Naive thymus-derived CD4-positive, alpha-beta T cell (primary cell): ENCODE results near the gene DAB2IP. TPM values are rescaled to one million over a fixed set of nuclear protein-coding genes. Genes with fewer than 3 reads are reported as not detected.

Experiments
- ATAC-seq: fragments of 150-1000 bp; cut with Tn5 transposase; 2 replicates; pipeline ENCODE4 v1.10.0; 2021; ENCODE audit warnings: mild to moderate bottlenecking, moderate library complexity
- CTCF ChIA-PET: fragments of 350-600 bp; sonication (Branson Sonifier 250); formaldehyde crosslinking; loops from one replicate; lab custom pipeline; 2021; ENCODE audit warnings: antibody characterized with exemption; lab: Charles Lee
- POLR2A ChIA-PET: fragments of 350-600 bp; sonication (Branson Sonifier 250); formaldehyde crosslinking; loops from one replicate; lab custom pipeline; 2021; ENCODE audit warnings: antibody characterized with exemption, inconsistent platforms; lab: Charles Lee
- DNase-seq, 9 donors: peaks; one replicate each; pipeline versions ENCODE4 v3.0.0 to v3.0.0-alpha.2; 2020 to 2022; ENCODE audit warnings: mixed read lengths in 1 of 9
- H3K27ac ChIP-seq: one replicate; pipeline ENCODE4 v1.7.0; 2013; ENCODE audit warnings: mild to moderate bottlenecking, low read depth, low read length, moderate library complexity
- H3K27me3 ChIP-seq, 2 donors: one replicate each; pipeline ENCODE4 v1.7.0; 2013; ENCODE audit warnings: low read length in 2 of 2, mild to moderate bottlenecking in 2 of 2, moderate library complexity in 2 of 2; ENCODE audit not compliant: control insufficient read depth in 2 of 2, insufficient read depth in 2 of 2
- H3K36me3 ChIP-seq, 3 experiments: 1 replicate in 2 of 3; 2 replicates in 1 of 3; pipeline ENCODE4 v1.7.0; 2013; ENCODE audit warnings: low read length in 3 of 3, mild to moderate bottlenecking in 3 of 3, moderate library complexity in 1 of 3; ENCODE audit not compliant: insufficient read depth in 3 of 3, control insufficient read depth in 2 of 3
- H3K4me1 ChIP-seq, 2 donors: one replicate each; pipeline ENCODE4 v1.7.0; 2013; ENCODE audit warnings: low read length in 2 of 2, mild to moderate bottlenecking in 2 of 2, moderate library complexity in 1 of 2; ENCODE audit not compliant: control insufficient read depth in 2 of 2, insufficient read depth in 2 of 2
- H3K4me3 ChIP-seq: 2 replicates; pipeline ENCODE4 v1.7.0; 2013; ENCODE audit warnings: mild to moderate bottlenecking, low read length
- H3K9me3 ChIP-seq, 3 experiments: 1 replicate in 2 of 3; 2 replicates in 1 of 3; pipeline ENCODE4 v1.7.0; 2013; ENCODE audit warnings: low read length in 3 of 3; ENCODE audit not compliant: control insufficient read depth in 2 of 3
- H3K27ac Mint-ChIP-seq, 9 donors: one replicate each; pipeline ENCODE4 v1.8.0; 2020 to 2022; ENCODE audit warnings: mixed read lengths in 9 of 9, mild to moderate bottlenecking in 8 of 9, moderate library complexity in 5 of 9, inconsistent platforms in 2 of 9
- H3K27me3 Mint-ChIP-seq, 5 donors: one replicate each; pipeline ENCODE4 v1.8.0; 2021 to 2022; ENCODE audit warnings: mixed read lengths in 5 of 5, mild to moderate bottlenecking in 1 of 5
- H3K36me3 Mint-ChIP-seq, 5 donors: one replicate each; pipeline ENCODE4 v1.8.0; 2020 to 2022; ENCODE audit warnings: mixed read lengths in 5 of 5, mild to moderate bottlenecking in 3 of 5, inconsistent platforms in 1 of 5
- H3K4me1 Mint-ChIP-seq, 7 donors: one replicate each; pipeline ENCODE4 v1.8.0; 2020 to 2022; ENCODE audit warnings: mixed read lengths in 7 of 7, mild to moderate bottlenecking in 3 of 7, inconsistent platforms in 1 of 7
- H3K4me3 Mint-ChIP-seq, 10 donors: one replicate each; pipeline ENCODE4 v1.8.0; 2020 to 2022; ENCODE audit warnings: mild to moderate bottlenecking in 10 of 10, mixed read lengths in 10 of 10, moderate library complexity in 6 of 10, inconsistent platforms in 2 of 10
- H3K9me3 Mint-ChIP-seq, 11 donors: one replicate each; pipeline ENCODE4 v1.8.0; 2020 to 2022; ENCODE audit warnings: mixed read lengths in 11 of 11, mild to moderate bottlenecking in 4 of 11, inconsistent platforms in 1 of 11, moderate library complexity in 1 of 11
- intact Hi-C, 2 donors: fragments of 100-400 bp; cut with micrococcal nuclease; formaldehyde crosslinking; loops; one replicate each; pipeline ENCODE4 v1.15.1; 2023
- polyA plus RNA-seq, 2 donors: library from polyadenylated mRNA; unstranded; fragments of 300-500 nt; fragmentation: Illumina TruSeq; gene quantifications; one replicate each; pipeline ENCODE4 v1.2.3, GENCODE V29; 2021
- total RNA-seq, 6 experiments: library from RNA in 5 of 6; stranded (reverse) in 5 of 6; gene quantifications; 1 replicate in 5 of 6; 2 replicates in 1 of 6; pipeline ENCODE4 v1.2.3 and lab custom pipeline; 2021 to 2026

DAB2IP gene
- total and polyA plus RNA-seq, 7 experiments from 2014 or later = 0.15 TPM; not detected in 6

GRCh38 chr9:121817476-121817875 lies 166.0 kb downstream of the DAB2IP start:
- Mint-ChIP-seq H3K36me3 (no peaks in the 10 kb centered on the region), H3K27ac (no peak overlapping the region), H3K9me3 (no peaks in the 10 kb centered on the region), H3K4me1 (no peaks in the 10 kb centered on the region), H3K4me3 (no peak overlapping the region), H3K27me3 (no peaks in the 10 kb centered on the region)
- DNase-seq = no peak
- ATAC-seq = no peak
- no peak overlapping the region for H3K27ac ChIP-seq
- ChIA-PET POLR2A (no interaction called here), CTCF (no interaction called here)
- H3K4me1 ChIP-seq = no peaks in the 10 kb centered on the region
- no peaks in the 10 kb centered on the region for H3K36me3 ChIP-seq
- intact Hi-C loops = no loop called here
- no peak overlapping the region for H3K4me3 ChIP-seq
- no peaks in the 10 kb centered on the region for H3K9me3 ChIP-seq
- H3K27me3 ChIP-seq = no peaks in the 10 kb centered on the region

- ChIA-PET CTCF (no interaction called here), POLR2A (no interaction called here)
- H3K36me3 ChIP-seq = no peaks in the 10 kb centered on the region
- intact Hi-C loops = no loop called here
- H3K4me3 Mint-ChIP-seq = no peak overlapping the region
- no peak overlapping the region for H3K27ac Mint-ChIP-seq
- H3K36me3 Mint-ChIP-seq = no peaks in the 10 kb centered on the region
- H3K9me3 ChIP-seq = no peaks in the 10 kb centered on the region
- H3K27me3 ChIP-seq = no peaks in the 10 kb centered on the region
- no peaks in the 10 kb centered on the region for H3K4me1 ChIP-seq
- DNase-seq (no peak), ATAC-seq (no peak)
- H3K4me3 ChIP-seq = no peak overlapping the region
- H3K9me3 Mint-ChIP-seq = no peaks in the 10 kb centered on the region
- no peaks in the 10 kb centered on the region for H3K4me1 Mint-ChIP-seq
- no peak overlapping the region for H3K27ac ChIP-seq
- H3K27me3 Mint-ChIP-seq = no peaks in the 10 kb centered on the region
Measured at GRCh38 chr9:121818016-121818661, 166.7 kb downstream of the DAB2IP start.

GRCh38 chr9:121818841-121819427 lies 167.5 kb downstream of the DAB2IP start:
- ATAC-seq (no peak), DNase-seq (no peak)
- CTCF ChIA-PET = no interaction called here
- Mint-ChIP-seq H3K4me3 (no peak overlapping the region), H3K27ac (no peak overlapping the region), H3K36me3 (no peaks in the 10 kb centered on the region), H3K9me3 (no peaks in the 10 kb centered on the region), H3K4me1 (no peaks in the 10 kb centered on the region), H3K27me3 (no peaks in the 10 kb centered on the region)
- Histone ChIP-seq H3K4me1 (no peaks in the 10 kb centered on the region), H3K9me3 (no peaks in the 10 kb centered on the region), H3K4me3 (no peak overlapping the region), H3K36me3 (no peaks in the 10 kb centered on the region), H3K27me3 (no peaks in the 10 kb centered on the region), H3K27ac (no peak overlapping the region)
- intact Hi-C loops = no loop called here
- POLR2A ChIA-PET = no interaction called here

- intact Hi-C loops = no loop called here
- no peak for ATAC-seq
- CTCF ChIA-PET = no interaction called here
- no peak for DNase-seq
- H3K4me3 Mint-ChIP-seq = no peak overlapping the region
- Histone ChIP-seq H3K4me3 (no peak overlapping the region), H3K27ac (no peak overlapping the region), H3K27me3 (no peaks in the 10 kb centered on the region), H3K4me1 (no peaks in the 10 kb centered on the region), H3K9me3 (no peaks in the 10 kb centered on the region), H3K36me3 (no peaks in the 10 kb centered on the region)
- H3K9me3 Mint-ChIP-seq = no peaks in the 10 kb centered on the region
- no peaks in the 10 kb centered on the region for H3K4me1 Mint-ChIP-seq
- H3K27me3 Mint-ChIP-seq = no peaks in the 10 kb centered on the region
- no peak overlapping the region for H3K27ac Mint-ChIP-seq
- POLR2A ChIA-PET = no interaction called here
- H3K36me3 Mint-ChIP-seq = no peaks in the 10 kb centered on the region
Measured at GRCh38 chr9:121819428-121820231, 168.2 kb downstream of the DAB2IP start.

- no peaks in the 10 kb centered on the region for H3K9me3 Mint-ChIP-seq
- H3K36me3 Mint-ChIP-seq = no peaks in the 10 kb centered on the region
- H3K4me1 ChIP-seq = no peaks in the 10 kb centered on the region
- DNase-seq (no peak), ATAC-seq (no peak)
- H3K4me1 Mint-ChIP-seq = no peaks in the 10 kb centered on the region
- H3K27me3 Mint-ChIP-seq = no peaks in the 10 kb centered on the region
- no peaks in the 10 kb centered on the region for H3K9me3 ChIP-seq
- POLR2A ChIA-PET = no interaction called here
- H3K36me3 ChIP-seq = no peaks in the 10 kb centered on the region
- no peaks in the 10 kb centered on the region for H3K27me3 ChIP-seq
- intact Hi-C loops = no loop called here
- no peak overlapping the region for H3K27ac ChIP-seq
- no peak overlapping the region for H3K4me3 ChIP-seq
- CTCF ChIA-PET = no interaction called here
- H3K27ac Mint-ChIP-seq = peak overlapping the region in 1 of 9 donors; percentile 36
- H3K4me3 Mint-ChIP-seq = no peak overlapping the region
Measured at GRCh38 chr9:121820286-121821005, 169.0 kb downstream of the DAB2IP start.

GRCh38 chr9:121821326-121821725 lies 169.9 kb downstream of the DAB2IP start:
- no peaks in the 10 kb centered on the region for H3K27me3 ChIP-seq
- intact Hi-C loops = no loop called here
- no peak for DNase-seq
- ChIA-PET CTCF (no interaction called here), POLR2A (no interaction called here)
- no peaks in the 10 kb centered on the region for H3K4me1 ChIP-seq
- Mint-ChIP-seq H3K4me3 (no peak overlapping the region), H3K9me3 (no peaks in the 10 kb centered on the region), H3K27me3 (no peaks in the 10 kb centered on the region), H3K27ac (no peak overlapping the region), H3K4me1 (no peaks in the 10 kb centered on the region), H3K36me3 (no peaks in the 10 kb centered on the region)
- H3K9me3 ChIP-seq = no peaks in the 10 kb centered on the region
- H3K36me3 ChIP-seq = no peaks in the 10 kb centered on the region
- ATAC-seq = no peak
- H3K27ac ChIP-seq = no peak overlapping the region
- H3K4me3 ChIP-seq = no peak overlapping the region
